ENCODE results near the gene C9orf78.
"Not testable (repeated sequence)": the region's sequence is repeated elsewhere in the genome, so short reads cannot be mapped to it uniquely, and the experiment has no call there.

Gene C9orf78

GRCh38 chr9:129801504-129801903 is 33.6 kb downstream of the C9orf78 start:
- no peak overlapping the region for H3K4me3 ChIP-seq (ENCODE audit: low read length)
- no peak for DNase-seq (ENCODE audit: low read depth)
- no peak for TF ChIP-seq CTCF (IDR thresholded peaks at IDR 0.05; ENCODE audit: insufficient read depth, low read depth, low read length, missing control alignments)

GRCh38 chr9:129798973-129799372 is 36.1 kb downstream of the C9orf78 start:
- TF ChIP-seq CTCF (IDR thresholded peaks at IDR 0.05; ENCODE audit: insufficient read depth, low read depth, low read length, missing control alignments): no peak
- no peak overlapping the region for H3K4me3 ChIP-seq (ENCODE audit: low read length)
- no peak for DNase-seq (ENCODE audit: low read depth)

- not testable (repeated sequence) for DNase-seq (ENCODE audit: low read depth)
Measured at GRCh38 chr9:129796029-129796428, 39.0 kb downstream of the C9orf78 start.

GRCh38 chr9:129794549-129794948 is 40.5 kb downstream of the C9orf78 start:
- no peak overlapping the region for H3K4me3 ChIP-seq (ENCODE audit: low read length)
- no peak for TF ChIP-seq CTCF (IDR thresholded peaks at IDR 0.05; ENCODE audit: insufficient read depth, low read depth, low read length, missing control alignments)
- DNase-seq (ENCODE audit: low read depth): no peak

More at GRCh38 chr9:129796029-129796428, 39.0 kb downstream of the C9orf78 start:
- not testable (repeated sequence) for H3K4me3 ChIP-seq (ENCODE audit: low read length)

- no peak for DNase-seq (ENCODE audit: low read depth)
- no peak for TF ChIP-seq CTCF (IDR thresholded peaks at IDR 0.05; ENCODE audit: insufficient read depth, low read depth, low read length, missing control alignments)
- H3K4me3 ChIP-seq (ENCODE audit: low read length): no peak overlapping the region
Measured at GRCh38 chr9:129786481-129786880, 48.6 kb downstream of the C9orf78 start.

GRCh38 chr9:129785866-129786265 is 49.2 kb downstream of the C9orf78 start:
- peak; percentile 19 for DNase-seq (ENCODE audit: low read depth)
- TF ChIP-seq CTCF (IDR thresholded peaks at IDR 0.05; ENCODE audit: insufficient read depth, low read depth, low read length, missing control alignments): no peak
- no peak overlapping the region for H3K4me3 ChIP-seq (ENCODE audit: low read length)

- not testable (repeated sequence) for H3K4me3 ChIP-seq (ENCODE audit: low read length); DNase-seq (ENCODE audit: low read depth)
Measured at GRCh38 chr9:129784970-129785369, 50.1 kb downstream of the C9orf78 start.

- peak; percentile 71 for DNase-seq (ENCODE audit: low read depth)
- peak; percentile 93 for TF ChIP-seq CTCF (IDR thresholded peaks at IDR 0.05; ENCODE audit: insufficient read depth, low read depth, low read length, missing control alignments)
Measured at GRCh38 chr9:129783516-129784361, 51.3 kb downstream of the C9orf78 start.

More at GRCh38 chr9:129783516-129784361, 51.3 kb downstream of the C9orf78 start:
- no peak overlapping the region for H3K4me3 ChIP-seq (ENCODE audit: low read length)

All from epithelial cell of esophagus (primary cell).